ENCODE measurements around the gene TK1.

The TK1 gene

GRCh38 chr17:78184868-78185267 is 2.0 kb downstream of the TK1 start:
- peak overlapping the region; percentile 39 for H3K4me3 ChIP-seq (ENCODE audit: low read length)
- peaks cover 4% of the 10 kb centered on the region; the same call in 1 of the 2 replicates for H3K4me1 ChIP-seq (ENCODE audit: insufficient read depth, low read length)
- no peaks in the 10 kb centered on the region for H3K9me3 ChIP-seq (ENCODE audit: insufficient read depth, low read depth, low read length)
- H3K27ac ChIP-seq (ENCODE audit: low read length): no peak overlapping the region
- H3K9ac ChIP-seq (ENCODE audit: low read depth, low read length): peak overlapping the region; percentile 21; the same call in 1 of the 2 replicates
- no peaks in the 10 kb centered on the region for H3K27me3 ChIP-seq (ENCODE audit: insufficient read depth, low read length)
- H3K36me3 ChIP-seq (ENCODE audit: insufficient read depth, low read depth, low read length): peaks cover 57% of the 10 kb centered on the region

- no peak overlapping the region for H3K9ac ChIP-seq (ENCODE audit: low read depth, low read length)
- H3K36me3 ChIP-seq (ENCODE audit: insufficient read depth, low read depth, low read length): peaks cover 63% of the 10 kb centered on the region
- no peak overlapping the region for H3K4me3 ChIP-seq (ENCODE audit: low read length)
- H3K27ac ChIP-seq (ENCODE audit: low read length): no peak overlapping the region
- peaks cover 4% of the 10 kb centered on the region; the same call in 1 of the 2 replicates for H3K4me1 ChIP-seq (ENCODE audit: insufficient read depth, low read length)
- no peaks in the 10 kb centered on the region for H3K27me3 ChIP-seq (ENCODE audit: insufficient read depth, low read length)
- H3K9me3 ChIP-seq (ENCODE audit: insufficient read depth, low read depth, low read length): no peaks in the 10 kb centered on the region
These were observed 2.5 kb downstream of the TK1 start for GRCh38 chr17:78184351-78184750.

GRCh38 chr17:78183916-78184315 is 2.9 kb downstream of the TK1 start:
- Histone ChIP-seq H3K4me1 (ENCODE audit: insufficient read depth, low read length) (peaks cover 4% of the 10 kb centered on the region; the same call in 1 of the 2 replicates), H3K4me3 (ENCODE audit: low read length) (no peak overlapping the region), H3K27me3 (ENCODE audit: insufficient read depth, low read length) (no peaks in the 10 kb centered on the region), H3K36me3 (ENCODE audit: insufficient read depth, low read depth, low read length) (peaks cover 67% of the 10 kb centered on the region), H3K9ac (ENCODE audit: low read depth, low read length) (no peak overlapping the region), H3K27ac (ENCODE audit: low read length) (no peak overlapping the region), H3K9me3 (ENCODE audit: insufficient read depth, low read depth, low read length) (no peaks in the 10 kb centered on the region)

- no peak overlapping the region for H3K9ac ChIP-seq (ENCODE audit: low read depth, low read length)
- peaks cover 78% of the 10 kb centered on the region for H3K36me3 ChIP-seq (ENCODE audit: insufficient read depth, low read depth, low read length)
- H3K9me3 ChIP-seq (ENCODE audit: insufficient read depth, low read depth, low read length): no peaks in the 10 kb centered on the region
- no peak overlapping the region for H3K4me3 ChIP-seq (ENCODE audit: low read length)
- no peak overlapping the region for H3K27ac ChIP-seq (ENCODE audit: low read length)
- H3K4me1 ChIP-seq (ENCODE audit: insufficient read depth, low read length): 0 out of 2 replicates have a peak, but pooled peaks cover 4% of the 10 kb centered on the region
- H3K27me3 ChIP-seq (ENCODE audit: insufficient read depth, low read length): no peaks in the 10 kb centered on the region
These were observed 4.3 kb downstream of the TK1 start for GRCh38 chr17:78182504-78182903.

- no peaks in the 10 kb centered on the region for H3K27me3 ChIP-seq (ENCODE audit: insufficient read depth, low read length)
- H3K27ac ChIP-seq (ENCODE audit: low read length): no peak overlapping the region
- peaks cover 94% of the 10 kb centered on the region for H3K36me3 ChIP-seq (ENCODE audit: insufficient read depth, low read depth, low read length)
These were observed 6.3 kb downstream of the TK1 start for GRCh38 chr17:78180508-78180907.

GRCh38 chr17:78180083-78180482 is 6.8 kb downstream of the TK1 start:
- Histone ChIP-seq H3K4me3 (ENCODE audit: low read length) (no peak overlapping the region), H3K9me3 (ENCODE audit: insufficient read depth, low read depth, low read length) (no peaks in the 10 kb centered on the region), H3K27ac (ENCODE audit: low read length) (no peak overlapping the region), H3K9ac (ENCODE audit: low read depth, low read length) (no peak overlapping the region), H3K27me3 (ENCODE audit: insufficient read depth, low read length) (no peaks in the 10 kb centered on the region), H3K4me1 (ENCODE audit: insufficient read depth, low read length) (peaks cover 5% of the 10 kb centered on the region; the same call in 1 of the 2 replicates), H3K36me3 (ENCODE audit: insufficient read depth, low read depth, low read length) (peaks cover 94% of the 10 kb centered on the region)

More at GRCh38 chr17:78180508-78180907, 6.3 kb downstream of the TK1 start:
- Histone ChIP-seq H3K9me3 (ENCODE audit: insufficient read depth, low read depth, low read length) (no peaks in the 10 kb centered on the region), H3K9ac (ENCODE audit: low read depth, low read length) (no peak overlapping the region), H3K4me3 (ENCODE audit: low read length) (no peak overlapping the region), H3K4me1 (ENCODE audit: insufficient read depth, low read length) (peaks cover 8% of the 10 kb centered on the region; the same call in 1 of the 2 replicates)

GRCh38 chr17:78179372-78179771 is 7.5 kb downstream of the TK1 start:
- Histone ChIP-seq H3K9ac (ENCODE audit: low read depth, low read length) (no peak overlapping the region), H3K36me3 (ENCODE audit: insufficient read depth, low read depth, low read length) (peaks cover 93% of the 10 kb centered on the region), H3K27me3 (ENCODE audit: insufficient read depth, low read length) (no peaks in the 10 kb centered on the region), H3K4me3 (ENCODE audit: low read length) (no peak overlapping the region), H3K4me1 (ENCODE audit: insufficient read depth, low read length) (peaks cover 3% of the 10 kb centered on the region; the same call in 1 of the 2 replicates), H3K9me3 (ENCODE audit: insufficient read depth, low read depth, low read length) (no peaks in the 10 kb centered on the region), H3K27ac (ENCODE audit: low read length) (no peak overlapping the region)

- no peaks in the 10 kb centered on the region for H3K27me3 ChIP-seq (ENCODE audit: insufficient read depth, low read length)
- no peak overlapping the region for H3K27ac ChIP-seq (ENCODE audit: low read length)
- peaks cover 81% of the 10 kb centered on the region for H3K36me3 ChIP-seq (ENCODE audit: insufficient read depth, low read depth, low read length)
- H3K9ac ChIP-seq (ENCODE audit: low read depth, low read length): peak overlapping the region; percentile 41; the same call in 1 of the 2 replicates
- no peaks in the 10 kb centered on the region for H3K9me3 ChIP-seq (ENCODE audit: insufficient read depth, low read depth, low read length)
- H3K4me3 ChIP-seq (ENCODE audit: low read length): no peak overlapping the region
- peaks cover 15% of the 10 kb centered on the region for H3K4me1 ChIP-seq (ENCODE audit: insufficient read depth, low read length)
These were observed 10.3 kb downstream of the TK1 start for GRCh38 chr17:78176548-78177025.

GRCh38 chr17:78175643-78175981 is 11.2 kb downstream of the TK1 start:
- no peaks in the 10 kb centered on the region for H3K27me3 ChIP-seq (ENCODE audit: insufficient read depth, low read length)
- peaks cover 15% of the 10 kb centered on the region for H3K4me1 ChIP-seq (ENCODE audit: insufficient read depth, low read length)
- H3K27ac ChIP-seq (ENCODE audit: low read length): no peak overlapping the region
- no peak overlapping the region for H3K4me3 ChIP-seq (ENCODE audit: low read length)
- H3K9me3 ChIP-seq (ENCODE audit: insufficient read depth, low read depth, low read length): no peaks in the 10 kb centered on the region
- no peak overlapping the region for H3K9ac ChIP-seq (ENCODE audit: low read depth, low read length)
- peaks cover 71% of the 10 kb centered on the region for H3K36me3 ChIP-seq (ENCODE audit: insufficient read depth, low read depth, low read length)

GRCh38 chr17:78174870-78175642 is 11.8 kb downstream of the TK1 start:
- no peak overlapping the region for H3K4me3 ChIP-seq (ENCODE audit: low read length)
- H3K9me3 ChIP-seq (ENCODE audit: insufficient read depth, low read depth, low read length): no peaks in the 10 kb centered on the region
- peaks cover 65% of the 10 kb centered on the region for H3K36me3 ChIP-seq (ENCODE audit: insufficient read depth, low read depth, low read length)
- peaks cover 15% of the 10 kb centered on the region for H3K4me1 ChIP-seq (ENCODE audit: insufficient read depth, low read length)
- no peak overlapping the region for H3K9ac ChIP-seq (ENCODE audit: low read depth, low read length)
- no peaks in the 10 kb centered on the region for H3K27me3 ChIP-seq (ENCODE audit: insufficient read depth, low read length)
- no peak overlapping the region for H3K27ac ChIP-seq (ENCODE audit: low read length)

GRCh38 chr17:78174346-78174869 is 12.4 kb downstream of the TK1 start:
- peaks cover 59% of the 10 kb centered on the region for H3K36me3 ChIP-seq (ENCODE audit: insufficient read depth, low read depth, low read length)

More at GRCh38 chr17:78174346-78174869, 12.4 kb downstream of the TK1 start:
- H3K4me3 ChIP-seq (ENCODE audit: low read length): no peak overlapping the region
- no peak overlapping the region for H3K9ac ChIP-seq (ENCODE audit: low read depth, low read length)
- peaks cover 15% of the 10 kb centered on the region for H3K4me1 ChIP-seq (ENCODE audit: insufficient read depth, low read length)
- no peak overlapping the region for H3K27ac ChIP-seq (ENCODE audit: low read length)
- no peaks in the 10 kb centered on the region for H3K9me3 ChIP-seq (ENCODE audit: insufficient read depth, low read depth, low read length)
- H3K27me3 ChIP-seq (ENCODE audit: insufficient read depth, low read length): no peaks in the 10 kb centered on the region

Data from iPS-20b (cell line).